Right lobe of liver (tissue), 6 donors: ENCODE measurements around the gene CCDC8. TPM values are rescaled to one million over a fixed set of nuclear protein-coding genes. Genes with fewer than 3 reads are reported as not detected.

ENCODE experiments used
- ATAC-seq, 4 donors: fragments of 200-7000 bp; cut with Tn5 transposase; one replicate each; pipeline ENCODE4 v1.9.1; 2020; ENCODE audit warnings: mild to moderate bottlenecking in 4 of 4, moderate library complexity in 4 of 4
- DNase-seq, 3 donors: peaks; one replicate each; pipeline ENCODE4 v3.0.0-alpha.2; 2020
- H3K27ac ChIP-seq, 3 donors: fragments of 200-600 bp; one replicate each; pipeline ENCODE4 v1.8.0; 2022
- H3K27me3 ChIP-seq, 2 donors: fragments of 200-600 bp; one replicate each; pipeline ENCODE4 v1.8.0; 2022
- H3K36me3 ChIP-seq, 4 donors: fragments of 200-600 bp; sonication (generic) in 1 of 4; one replicate each; pipeline versions ENCODE4 v1.5.1 to v1.8.0; 2017 to 2022; ENCODE audit warnings: control low read depth in 1 of 4
- H3K4me1 ChIP-seq, 4 donors: fragments of 200-600 bp; sonication (generic) in 1 of 4; one replicate each; pipeline versions ENCODE4 v1.5.1 to v1.8.0; 2017 to 2022; ENCODE audit warnings: control low read depth in 1 of 4
- H3K4me3 ChIP-seq, 3 donors: fragments of 200-600 bp; one replicate each; pipeline ENCODE4 v1.8.0; 2022
- H3K9me3 ChIP-seq, 4 donors: fragments of 200-600 bp; sonication (generic) in 1 of 4; one replicate each; pipeline versions ENCODE4 v1.5.1 to v1.8.0; 2017 to 2022; ENCODE audit warnings: control low read depth in 1 of 4
- CTCF ChIP-seq, 4 donors: fragments of 200-600 bp in 3 of 4; fragments of 450-650 bp in 1 of 4; IDR thresholded peaks; one replicate each; pipeline versions ENCODE4 v1.5.1 to v1.8.0; 2016 to 2022; ENCODE audit warnings: antibody characterized with exemption in 4 of 4, mild to moderate bottlenecking in 2 of 4
- POLR2A ChIP-seq: fragments of 450-650 bp; IDR thresholded peaks from one replicate; pipeline ENCODE4 v1.6.1; 2017; ENCODE audit warnings: antibody characterized with exemption, mild to moderate bottlenecking
- WGBS: methylation state at CpG from one replicate; pipeline ENCODE4 v1.1.6; 2018; ENCODE audit warnings: low coverage, low lambda C conversion rate; ENCODE audit not compliant: insufficient coverage; ENCODE audit errors: missing lambda C conversion rate; 5-methylcytosine and 5-hydroxymethylcytosine counted together
- intact Hi-C, 2 donors: fragments of 100-400 bp; cut with DNase I; formaldehyde crosslinking; loops; one replicate each; pipeline versions ENCODE4 v1.11.2 to v1.14.1; 2022
- total RNA-seq, 6 experiments: library from RNA; depleted of rRNA in 2 of 6; stranded (reverse); fragments of >200 nt in 2 of 6; fragmentation: NEBNext Ultra II Directional in 3 of 6; extraction: Animal tissue kit (Norgen Biotek cat#: 25700) in 3 of 6; gene quantifications; one replicate each; pipeline versions ENCODE4 v1.1.0 to v1.2.4, GENCODE V29; 2016 to 2023
- donor health status: DM: no; HTN: yes; CAD: no.
- donor health status: DM: no; HTN: no; CAD: no.
- donor health status: DM: no; HTN: no; CAD: no.
- donor health status: DM: no; HTN: yes; CAD: no.
- donor health status: DM: no; HTN: yes; CAD: no.

Gene CCDC8
- total RNA-seq, 6 experiments from 2014 or later, result 0.26 to 0.55 (median 0.44) TPM; not detected in 1

DNA sequence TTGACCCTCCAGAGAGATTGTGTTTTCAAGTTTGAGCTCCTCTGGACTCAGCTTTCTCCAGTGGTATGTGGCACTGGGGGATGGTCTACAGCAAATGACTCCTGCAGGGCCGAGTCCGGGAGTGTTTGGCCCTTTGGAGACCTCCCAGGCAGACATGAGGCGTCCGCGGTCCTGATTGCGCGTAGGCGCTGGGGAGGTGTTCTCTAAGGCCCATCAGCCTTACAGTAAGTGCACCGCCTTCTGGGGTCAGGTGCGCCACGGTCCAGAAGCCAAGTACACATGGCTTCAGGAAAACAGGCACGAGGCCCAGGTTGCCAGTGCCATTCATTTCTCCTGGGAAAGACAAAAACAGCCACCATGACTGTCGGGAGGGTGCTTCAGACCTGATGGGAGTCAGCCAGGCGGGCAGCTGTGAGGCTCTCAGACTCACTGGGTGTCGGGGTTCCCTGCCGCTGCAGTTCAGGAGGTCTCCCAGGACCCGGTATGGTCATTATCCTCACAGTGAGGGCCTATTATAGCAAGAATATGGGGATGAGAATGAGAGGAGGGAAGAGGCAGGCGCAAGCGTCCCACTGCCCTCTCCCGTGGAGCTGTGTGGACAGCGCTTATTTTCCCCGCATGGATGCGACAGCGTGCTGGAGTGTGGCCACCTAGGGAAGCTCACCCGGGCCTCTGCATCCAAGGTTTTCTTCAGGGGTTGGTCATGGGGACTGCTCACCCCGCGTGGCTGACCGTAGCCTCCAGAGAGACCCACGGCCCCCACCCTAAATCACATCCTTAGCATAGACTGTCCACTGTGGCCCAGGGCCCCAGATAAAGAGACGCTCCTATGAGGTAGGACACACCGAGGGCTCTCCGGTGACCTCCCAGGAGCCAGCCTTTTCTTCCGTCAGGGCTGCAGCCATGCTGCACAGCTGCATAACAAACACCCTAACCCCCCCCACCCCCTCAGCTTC lies 21.8 kb downstream of the CCDC8 start:
- no peaks in the 10 kb centered on the region for H3K27me3 ChIP-seq
- H3K27ac ChIP-seq, result no peak overlapping the region
- no peak for ATAC-seq
- WGBS, result no CpG with 5 or more reads among the region's 33 CpGs
- no peak for TF ChIP-seq POLR2A
- TF ChIP-seq CTCF (IDR thresholded peaks at IDR 0.05), result no peak
- no peaks in the 10 kb centered on the region for H3K9me3 ChIP-seq
- no peaks in the 10 kb centered on the region for H3K4me1 ChIP-seq
- peaks cover 0 to 27% (median 11%) of the 10 kb centered on the region in 4 donors for H3K36me3 ChIP-seq
- peak in 2 of 3 donors; percentile 28 to 45 for DNase-seq
- intact Hi-C loops, result loop anchor here in 1 of 2 donors (10.0 kb wide), 1 partner anchor 47 kb away; the partner anchor contains the start of gene PPP5C
- no peak overlapping the region for H3K4me3 ChIP-seq

GRCh38 chr19:46390866-46391265 lies 22.5 kb downstream of the CCDC8 start:
- intact Hi-C loops, result loop anchor here in 1 of 2 donors (10.0 kb wide), 1 partner anchor 46 kb away; the partner anchor contains the start of gene PPP5C
- H3K36me3 ChIP-seq, result peaks cover 0 to 27% (median 11%) of the 10 kb centered on the region in 4 donors
- ATAC-seq (no peak), DNase-seq (peak in 2 of 3 donors; percentile 17 to 49)
- no peaks in the 10 kb centered on the region for H3K4me1 ChIP-seq
- no peaks in the 10 kb centered on the region for H3K27me3 ChIP-seq
- no peaks in the 10 kb centered on the region for H3K9me3 ChIP-seq
- no peak overlapping the region for H3K27ac ChIP-seq
- no peak overlapping the region for H3K4me3 ChIP-seq
- no peak for TF ChIP-seq POLR2A
- WGBS, result no CpG with 5 or more reads among the region's 18 CpGs

GRCh38 chr19:46390121-46390858 lies 23.1 kb downstream of the CCDC8 start:
- Histone ChIP-seq H3K9me3 (no peaks in the 10 kb centered on the region), H3K4me3 (no peak overlapping the region), H3K4me1 (no peaks in the 10 kb centered on the region), H3K27ac (no peak overlapping the region), H3K27me3 (no peaks in the 10 kb centered on the region), H3K36me3 (peaks cover 0 to 27% (median 11%) of the 10 kb centered on the region in 4 donors)
- WGBS, result 100% methylated on average over 2 of the region's 16 CpGs
- intact Hi-C loops, result loop anchor here in 1 of 2 donors (10.0 kb wide), 1 partner anchor 45 kb away; the partner anchor contains the start of gene PPP5C
- ATAC-seq, result peak in 1 of 4 donors; percentile 13
- DNase-seq, result peak in 2 of 3 donors; percentile 15 to 44
- no peak for TF ChIP-seq CTCF (IDR thresholded peaks at IDR 0.05)
- TF ChIP-seq POLR2A, result no peak

GRCh38 chr19:46388311-46389095 lies 24.9 kb downstream of the CCDC8 start:
- Histone ChIP-seq H3K36me3 (peaks cover 0 to 36% (median 11%) of the 10 kb centered on the region in 4 donors), H3K4me3 (no peak overlapping the region), H3K9me3 (no peaks in the 10 kb centered on the region), H3K4me1 (no peaks in the 10 kb centered on the region), H3K27me3 (no peaks in the 10 kb centered on the region), H3K27ac (no peak overlapping the region)
- 64% methylated on average over 5 of the region's 25 CpGs for WGBS
- TF ChIP-seq POLR2A (no peak), CTCF (IDR thresholded peaks at IDR 0.05) (no peak)
- ATAC-seq, result no peak
- intact Hi-C loops, result loop anchor here in 1 of 2 donors (10.0 kb wide), 1 partner anchor 104 kb away; no protein-coding TSS in a partner anchor
- DNase-seq, result peak in 2 of 3 donors; percentile 13 to 50
